ENCODE data around the gene BPIFB6.

BPIFB6 gene

GRCh38 chr20:33002087-33002808, 29.2 kb upstream of the BPIFB6 start:
- Histone ChIP-seq H3K4me1 (ENCODE audit: low read length) (peaks cover 7% of the 10 kb centered on the region), H4K20me1 (ENCODE audit: insufficient read depth, low read length) (no peaks in the 10 kb centered on the region), H3K27me3 (replicated peaks; ENCODE audit: insufficient read depth, low read length) (0 out of 2 replicates have a peak, but pooled peaks cover 5% of the 10 kb centered on the region), H3K27ac (ENCODE audit: low read length) (no peak overlapping the region), H2AFZ (ENCODE audit: low read length) (no peak overlapping the region), H3K36me3 (replicated peaks; ENCODE audit: insufficient read depth, low read length) (no peaks in the 10 kb centered on the region), H3F3A (ENCODE audit: insufficient read depth, low read length) (0 out of 2 replicates have a peak, but pooled peaks cover 2% of the 10 kb centered on the region), H3K9ac (ENCODE audit: low read length) (no peak overlapping the region), H3K79me2 (ENCODE audit: low read length) (no peaks in the 10 kb centered on the region), H3K9me3 (replicated peaks; ENCODE audit: insufficient read depth, low read length) (no peaks in the 10 kb centered on the region), H3K4me2 (ENCODE audit: low read depth, low read length) (no peak overlapping the region), H3K4me3 (ENCODE audit: low read length) (no peak overlapping the region), H3K9me2 (replicated peaks; ENCODE audit: insufficient read depth, low read length) (no peaks in the 10 kb centered on the region)
- no peak for TF ChIP-seq EZH2phosphoT487 (IDR thresholded peaks at IDR 0.05; ENCODE audit: low read length)
- no peak for TF ChIP-seq EZH2 (optimal IDR thresholded peaks at IDR 0.05; ENCODE audit: low read depth, low read length)
- no peak for TF ChIP-seq CTCF (IDR thresholded peaks at IDR 0.05; ENCODE audit: low read length)
- DNase-seq: no peak

- Histone ChIP-seq H2AFZ (ENCODE audit: low read length) (no peak within 1 kb of the TSS), H3K9ac (ENCODE audit: low read length) (no peak within 1 kb of the TSS), H3K27ac (ENCODE audit: low read length) (no peak within 1 kb of the TSS), H3K79me2 (ENCODE audit: low read length) (no peaks in the 10 kb centered on the region), H3F3A (ENCODE audit: insufficient read depth, low read length) (no peaks in the 10 kb centered on the region), H3K9me3 (replicated peaks; ENCODE audit: insufficient read depth, low read length) (no peaks in the 10 kb centered on the region), H4K20me1 (ENCODE audit: insufficient read depth, low read length) (no peaks in the 10 kb centered on the region), H3K4me1 (ENCODE audit: low read length) (no peaks in the 10 kb centered on the region), H3K4me2 (ENCODE audit: low read depth, low read length) (no peak within 1 kb of the TSS), H3K9me2 (replicated peaks; ENCODE audit: insufficient read depth, low read length) (no peaks in the 10 kb centered on the region), H3K36me3 (replicated peaks; ENCODE audit: insufficient read depth, low read length) (no peaks in the 10 kb centered on the region), H3K4me3 (ENCODE audit: low read length) (no peak within 1 kb of the TSS), H3K27me3 (replicated peaks; ENCODE audit: insufficient read depth, low read length) (peaks cover 23% of the 10 kb centered on the region)
- no peak for DNase-seq
- TF ChIP-seq EZH2phosphoT487 (IDR thresholded peaks at IDR 0.05; ENCODE audit: low read length): no peak
- TF ChIP-seq CTCF (IDR thresholded peaks at IDR 0.05; ENCODE audit: low read length): no peak
- TF ChIP-seq EZH2 (optimal IDR thresholded peaks at IDR 0.05; ENCODE audit: low read depth, low read length): no peak
These were observed 27.2 kb upstream of the BPIFB6 start, which contains the start of gene SUN5 for GRCh38 chr20:33004141-33004751. Gene SUN5 (minus strand): TSS chr20:33004433. CDS start chr20:33004340, 93 bp downstream.

- no peaks in the 10 kb centered on the region for H3K79me2 ChIP-seq (ENCODE audit: low read length)
- no peaks in the 10 kb centered on the region for H3K9me2 ChIP-seq (replicated peaks; ENCODE audit: insufficient read depth, low read length)
- peak; percentile 71 for TF ChIP-seq CTCF (IDR thresholded peaks at IDR 0.05; ENCODE audit: low read length)
- TF ChIP-seq EZH2phosphoT487 (IDR thresholded peaks at IDR 0.05; ENCODE audit: low read length): no peak
- no peak for TF ChIP-seq EZH2 (optimal IDR thresholded peaks at IDR 0.05; ENCODE audit: low read depth, low read length)
- no peaks in the 10 kb centered on the region for H3K36me3 ChIP-seq (replicated peaks; ENCODE audit: insufficient read depth, low read length)
- H3K4me3 ChIP-seq (ENCODE audit: low read length): no peak overlapping the region
- H3K9ac ChIP-seq (ENCODE audit: low read length): no peak overlapping the region
- H3K4me2 ChIP-seq (ENCODE audit: low read depth, low read length): no peak overlapping the region
- DNase-seq: peak; percentile 53
- H3K9me3 ChIP-seq (replicated peaks; ENCODE audit: insufficient read depth, low read length): no peaks in the 10 kb centered on the region
- H3K27ac ChIP-seq (ENCODE audit: low read length): no peak overlapping the region
- no peaks in the 10 kb centered on the region for H3F3A ChIP-seq (ENCODE audit: insufficient read depth, low read length)
- H2AFZ ChIP-seq (ENCODE audit: low read length): no peak overlapping the region
- no peaks in the 10 kb centered on the region for H4K20me1 ChIP-seq (ENCODE audit: insufficient read depth, low read length)
- no peaks in the 10 kb centered on the region for H3K4me1 ChIP-seq (ENCODE audit: low read length)
- H3K27me3 ChIP-seq (replicated peaks; ENCODE audit: insufficient read depth, low read length): peaks cover 32% of the 10 kb centered on the region
These were observed 26.3 kb upstream of the BPIFB6 start for GRCh38 chr20:33005132-33005566.

Measured in MM.1S (cell line).